NOMO-1 treated with DMSO at 0.1 percent for 48 hours (cell line): Measurements from ENCODE around the gene COL8A2.

Experiments used
- DNase-seq: peaks from one replicate; lab custom pipeline; 2025; ENCODE audit not compliant: unreplicated experiment; lab: John Stamatoyannopoulos, UW

The COL8A2 gene

GRCh38 chr1:36070349-36070748 lies 54.7 kb downstream of the COL8A2 start:
- DNase-seq: no peak

- no peak for DNase-seq
Observed at GRCh38 chr1:36068866-36069265, 56.2 kb downstream of the COL8A2 start.

GRCh38 chr1:36067871-36068270 lies 57.2 kb downstream of the COL8A2 start:
- DNase-seq: no peak

GRCh38 chr1:36062315-36062714 lies 62.7 kb downstream of the COL8A2 start:
- DNase-seq: no peak

- peak; percentile 57 for DNase-seq
Observed at GRCh38 chr1:36055706-36056105, 69.3 kb downstream of the COL8A2 start.

- no peak for DNase-seq
Observed at GRCh38 chr1:36053978-36054377, 71.0 kb downstream of the COL8A2 start.

GRCh38 chr1:36051821-36052220 lies 73.2 kb downstream of the COL8A2 start:
- no peak for DNase-seq
